SU-DHL-6 (cell line): ENCODE measurements around the gene DMBX1.

Source experiments
- H2AFZ ChIP-seq: fragments of 200-600 bp; sonication (generic); 2 replicates; pipeline ENCODE4 v1.6.1; 2014; ENCODE audit warnings: low read depth, mild to moderate bottlenecking, moderate library complexity, mixed read lengths, antibody characterized with exemption, low read length; ENCODE audit not compliant: severe bottlenecking
- H3F3A ChIP-seq: fragments of 200-600 bp; shearing (Covaris generic); 2 replicates; pipeline ENCODE4 v1.6.0; 2016; ENCODE audit warnings: antibody characterized with exemption, mild to moderate bottlenecking; ENCODE audit not compliant: insufficient read depth
- H3K27ac ChIP-seq: fragments of 200-600 bp; sonication (generic); 2 replicates; pipeline ENCODE4 v1.5.1; 2016; ENCODE audit warnings: low read depth, mild to moderate bottlenecking, low read length, moderate library complexity, mixed read lengths
- H3K27me3 ChIP-seq: fragments of 200-600 bp; sonication (generic), shearing (Covaris generic); 2 replicates; pipeline ENCODE4 v1.6.0; 2014; ENCODE audit warnings: mild to moderate bottlenecking, low read length
- H3K36me3 ChIP-seq: fragments of 200-600 bp; sonication (generic); 2 replicates; pipeline ENCODE4 v1.6.1; 2014; ENCODE audit warnings: mild to moderate bottlenecking, low read length, mixed read lengths
- H3K4me2 ChIP-seq: fragments of 300-600, 200-600 bp; shearing (Covaris generic), sonication (generic); 2 replicates; pipeline ENCODE4 v1.6.0; 2014; ENCODE audit warnings: low read length, low read depth, mild to moderate bottlenecking; ENCODE audit not compliant: poor library complexity, severe bottlenecking
- H3K4me3 ChIP-seq: fragments of 200-600 bp; sonication (generic); 2 replicates; pipeline ENCODE4 v1.5.1; 2014; ENCODE audit warnings: antibody characterized with exemption, low read length, mild to moderate bottlenecking, mixed read lengths; ENCODE audit not compliant: insufficient read depth, poor library complexity, severe bottlenecking
- H3K79me2 ChIP-seq: fragments of 200-600 bp; sonication (generic); 2 replicates; pipeline ENCODE4 v1.6.1; 2014; ENCODE audit warnings: mild to moderate bottlenecking, low read length, moderate library complexity; ENCODE audit not compliant: insufficient read depth
- H3K9ac ChIP-seq: fragments of 200-600 bp; sonication (generic); 2 replicates; pipeline ENCODE4 v1.7.0; 2014; ENCODE audit warnings: mild to moderate bottlenecking, low read length
- H3K9me2 ChIP-seq: fragments of 200-600 bp; sonication (generic); replicated peaks from 2 replicates; pipeline ENCODE4 v1.6.1; 2014; ENCODE audit warnings: low read length; ENCODE audit not compliant: insufficient read depth
- H3K9me3 ChIP-seq: fragments of 200-600 bp; sonication (generic); 2 replicates; pipeline ENCODE4 v1.6.1; 2014; ENCODE audit warnings: low read length, mixed read lengths; ENCODE audit not compliant: insufficient read depth
- H4K20me1 ChIP-seq: fragments of 200-600 bp; sonication (generic); 2 replicates; pipeline ENCODE4 v1.6.1; 2014; ENCODE audit warnings: low read depth, mild to moderate bottlenecking, antibody characterized with exemption, low read length, moderate library complexity, mixed read lengths
- EZH2phosphoT487 ChIP-seq: fragments of 200-600 bp; sonication (generic), shearing (Covaris generic); conservative IDR thresholded peaks from 2 replicates; pipeline ENCODE4 v1.6.1; 2018; ENCODE audit warnings: mild to moderate bottlenecking, antibody characterized with exemption, low read length, moderate library complexity, mixed read lengths
- TF ChIP-seq, protein P1 (sequence below): fragments of 200-600 bp; sonication (generic); IDR thresholded peaks from one replicate; pipeline ENCODE4 v1.5.1; 2017; ENCODE audit warnings: antibody characterized with exemption, mild to moderate bottlenecking, low read length, moderate library complexity; ENCODE audit not compliant: insufficient read depth, poor library complexity, severe bottlenecking

DMBX1 gene

DNA sequence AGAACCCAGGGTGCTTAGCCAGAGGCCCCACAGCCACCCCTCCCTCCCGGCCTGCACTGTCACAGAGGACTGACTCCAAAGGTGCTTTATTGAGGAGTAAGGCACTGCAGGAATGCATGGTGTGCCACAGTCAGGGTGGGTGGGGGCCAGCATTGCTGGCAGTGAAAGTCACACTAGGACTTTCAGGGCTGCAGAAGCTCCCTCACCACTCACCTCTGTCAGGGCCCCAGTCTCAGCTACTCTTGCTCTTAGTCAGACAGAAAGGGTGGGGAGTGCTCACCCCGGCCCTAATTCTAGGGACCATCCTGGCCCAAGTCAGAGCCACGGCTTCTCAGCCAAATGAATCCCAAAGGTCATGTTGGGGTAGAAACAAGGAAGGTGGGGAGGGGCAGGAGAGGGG is 42.5 kb downstream of the DMBX1 start:
- no peak overlapping the region for H3K27ac ChIP-seq
- TF ChIP-seq, protein P1, sequence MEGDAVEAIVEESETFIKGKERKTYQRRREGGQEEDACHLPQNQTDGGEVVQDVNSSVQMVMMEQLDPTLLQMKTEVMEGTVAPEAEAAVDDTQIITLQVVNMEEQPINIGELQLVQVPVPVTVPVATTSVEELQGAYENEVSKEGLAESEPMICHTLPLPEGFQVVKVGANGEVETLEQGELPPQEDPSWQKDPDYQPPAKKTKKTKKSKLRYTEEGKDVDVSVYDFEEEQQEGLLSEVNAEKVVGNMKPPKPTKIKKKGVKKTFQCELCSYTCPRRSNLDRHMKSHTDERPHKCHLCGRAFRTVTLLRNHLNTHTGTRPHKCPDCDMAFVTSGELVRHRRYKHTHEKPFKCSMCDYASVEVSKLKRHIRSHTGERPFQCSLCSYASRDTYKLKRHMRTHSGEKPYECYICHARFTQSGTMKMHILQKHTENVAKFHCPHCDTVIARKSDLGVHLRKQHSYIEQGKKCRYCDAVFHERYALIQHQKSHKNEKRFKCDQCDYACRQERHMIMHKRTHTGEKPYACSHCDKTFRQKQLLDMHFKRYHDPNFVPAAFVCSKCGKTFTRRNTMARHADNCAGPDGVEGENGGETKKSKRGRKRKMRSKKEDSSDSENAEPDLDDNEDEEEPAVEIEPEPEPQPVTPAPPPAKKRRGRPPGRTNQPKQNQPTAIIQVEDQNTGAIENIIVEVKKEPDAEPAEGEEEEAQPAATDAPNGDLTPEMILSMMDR: no peak
- TF ChIP-seq EZH2phosphoT487: no peak
- no peaks in the 10 kb centered on the region for H4K20me1 ChIP-seq
- H3K4me2 ChIP-seq: no peak overlapping the region
- H3F3A ChIP-seq: no peaks in the 10 kb centered on the region
- H3K4me3 ChIP-seq: no peak overlapping the region
- H2AFZ ChIP-seq: no peak overlapping the region
- no peaks in the 10 kb centered on the region for H3K9me3 ChIP-seq
- H3K9me2 ChIP-seq: no peaks in the 10 kb centered on the region
- H3K79me2 ChIP-seq: no peaks in the 10 kb centered on the region
- no peaks in the 10 kb centered on the region for H3K27me3 ChIP-seq
- no peaks in the 10 kb centered on the region for H3K36me3 ChIP-seq
- H3K9ac ChIP-seq: no peak overlapping the region

- no peak overlapping the region for H3K9ac ChIP-seq
- H3K9me3 ChIP-seq: no peaks in the 10 kb centered on the region
- H3K27ac ChIP-seq: no peak overlapping the region
- H3K4me2 ChIP-seq: peak overlapping the region; percentile 17
- H4K20me1 ChIP-seq: no peaks in the 10 kb centered on the region
- no peak for TF ChIP-seq EZH2phosphoT487
- TF ChIP-seq, protein P1: peak; percentile 70
- H3K36me3 ChIP-seq: no peaks in the 10 kb centered on the region
- H2AFZ ChIP-seq: no peak overlapping the region
- no peaks in the 10 kb centered on the region for H3F3A ChIP-seq
- H3K27me3 ChIP-seq: no peaks in the 10 kb centered on the region
- no peaks in the 10 kb centered on the region for H3K9me2 ChIP-seq
- H3K79me2 ChIP-seq: no peaks in the 10 kb centered on the region
- no peak overlapping the region for H3K4me3 ChIP-seq
These were observed 43.0 kb downstream of the DMBX1 start for GRCh38 chr1:46532498-46533178.

DNA sequence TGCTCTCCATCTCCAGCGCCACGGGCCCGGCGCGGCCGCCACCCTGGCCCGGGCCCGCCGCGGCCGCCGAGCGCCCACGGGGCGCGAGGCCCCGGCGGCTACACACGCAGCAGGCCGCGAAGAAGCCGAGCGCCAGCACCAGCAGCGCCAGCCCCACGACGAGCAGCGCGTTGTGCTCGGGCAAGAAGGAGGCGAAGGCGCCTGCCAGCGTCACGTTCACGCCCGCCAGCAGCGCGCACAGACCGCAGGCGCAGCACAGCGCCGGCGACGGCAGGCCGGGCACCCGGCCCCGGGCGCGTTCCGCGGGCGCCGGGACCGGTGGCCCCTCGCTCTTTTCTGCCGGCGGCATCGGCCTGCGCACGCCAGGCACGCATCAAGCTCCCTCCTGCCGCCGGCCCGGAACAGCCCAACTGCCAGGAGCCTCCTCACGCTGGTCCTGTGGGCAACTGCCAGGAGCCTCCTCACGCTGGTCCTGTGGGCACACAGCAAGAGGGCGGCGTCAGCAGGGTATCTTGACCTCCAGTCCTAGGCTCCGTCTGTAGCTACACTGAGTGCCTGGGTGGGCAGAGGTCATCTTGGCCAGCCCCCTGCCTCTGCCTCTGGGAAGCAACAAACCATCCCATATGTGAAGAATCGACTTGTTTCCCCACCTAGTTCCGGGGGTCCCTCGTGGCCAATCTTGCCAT is 43.7 kb downstream of the DMBX1 start:
- TF ChIP-seq, protein P1: no peak
- TF ChIP-seq EZH2phosphoT487: no peak
- Histone ChIP-seq H2AFZ (no peak overlapping the region), H3K9ac (no peak overlapping the region)

More for the DNA sequence above, 43.7 kb downstream of the DMBX1 start:
- no peaks in the 10 kb centered on the region for H3K27me3 ChIP-seq
- no peaks in the 10 kb centered on the region for H3K9me3 ChIP-seq
- no peaks in the 10 kb centered on the region for H3K79me2 ChIP-seq
- H3K4me2 ChIP-seq: peak overlapping the region; percentile 17
- H3K4me3 ChIP-seq: no peak overlapping the region
- no peaks in the 10 kb centered on the region for H3K9me2 ChIP-seq
- H4K20me1 ChIP-seq: no peaks in the 10 kb centered on the region
- no peaks in the 10 kb centered on the region for H3F3A ChIP-seq
- H3K36me3 ChIP-seq: no peaks in the 10 kb centered on the region
- H3K27ac ChIP-seq: no peak overlapping the region
